SK-N-SH (cell line): Measurements from ENCODE around the gene IL17REL. TPM values are rescaled to one million over a fixed set of nuclear protein-coding genes. Genes with fewer than 3 reads are reported as not detected.

ENCODE experiments used
- CTCF ChIA-PET: fragments of 300-600, 350-600 bp; formaldehyde crosslinking; extraction: SDS; loops from one replicate; lab custom pipeline; 2021; lab: Yijun Ruan, JAX
- POLR2A ChIA-PET: fragments of 350-600 bp; sonication (Branson Sonifier 250); formaldehyde crosslinking; extraction: SDS; loops from one replicate; lab custom pipeline; 2020; ENCODE audit warnings: antibody characterized with exemption, inconsistent platforms; lab: Yijun Ruan, JAX
- DNase-seq: peaks from one replicate; pipeline ENCODE4 v3.0.0; 2012
- H2AFZ ChIP-seq: fragments of 200-600 bp; sonication (generic); 2 replicates; pipeline ENCODE4 v1.8.1; 2016; ENCODE audit warnings: antibody characterized with exemption, mild to moderate bottlenecking, low read depth
- H3F3A ChIP-seq: fragments of 200-600 bp; sonication (generic); replicated peaks from 2 replicates; pipeline ENCODE3; 2016; ENCODE audit warnings: antibody characterized with exemption, mild to moderate bottlenecking; ENCODE audit not compliant: insufficient read depth
- H3K27ac ChIP-seq, 2 experiments: fragments of 200-500 bp in 1 of 2; fragments of 200-600 bp in 1 of 2; sonication (Bioruptor generic) in 1 of 2; sonication (generic), shearing (Covaris generic) in 1 of 2; 2 replicates each; pipeline versions ENCODE4 v1.5.1 to v1.6.1; 2014 to 2016; ENCODE audit warnings: low read depth in 2 of 2, inconsistent platforms in 1 of 2, low read length in 1 of 2, mild to moderate bottlenecking in 1 of 2, mixed read lengths in 1 of 2
- H3K27me3 ChIP-seq: fragments of 200-600 bp; sonication (generic), shearing (Covaris generic); 2 replicates; pipeline ENCODE4 v1.6.1; 2016; ENCODE audit warnings: mixed run types; ENCODE audit not compliant: insufficient read depth
- H3K36me3 ChIP-seq, 2 experiments: fragments of 200-500 bp in 1 of 2; fragments of 200-600 bp in 1 of 2; sonication (Bioruptor generic) in 1 of 2; sonication (generic) in 1 of 2; replicated peaks in 1 of 2; 2 replicates each; pipeline versions ENCODE3 to v1.5.1; 2014 to 2016; ENCODE audit warnings: low read length in 1 of 2, mild to moderate bottlenecking in 1 of 2; ENCODE audit not compliant: insufficient read depth in 2 of 2, control insufficient read depth in 1 of 2
- H3K4me1 ChIP-seq, 2 experiments: fragments of 200-500 bp in 1 of 2; fragments of 200-600 bp in 1 of 2; sonication (Bioruptor generic) in 1 of 2; sonication (generic), shearing (Covaris generic) in 1 of 2; 2 replicates each; pipeline versions ENCODE4 v1.5.1 to v1.6.1; 2014 to 2016; ENCODE audit warnings: low read depth in 1 of 2, low read length in 1 of 2, mixed run types in 1 of 2; ENCODE audit not compliant: insufficient read depth in 2 of 2, control insufficient read depth in 1 of 2
- H3K4me2 ChIP-seq: fragments of 200-600 bp; sonication (generic), shearing (Covaris generic); 2 replicates; pipeline ENCODE4 v1.6.1; 2017; ENCODE audit warnings: mixed run types
- H3K4me3 ChIP-seq, 2 experiments: fragments of 200-500 bp in 1 of 2; fragments of 200-600 bp in 1 of 2; sonication (Bioruptor generic) in 1 of 2; sonication (generic), shearing (Covaris generic) in 1 of 2; 2 replicates each; pipeline versions ENCODE4 v1.5.1 to v1.8.1; 2014 to 2016; ENCODE audit warnings: low read depth in 2 of 2, inconsistent platforms in 1 of 2, low read length in 1 of 2, mild to moderate bottlenecking in 1 of 2, mixed read lengths in 1 of 2, moderate library complexity in 1 of 2
- H3K79me2 ChIP-seq: fragments of 200-600 bp; sonication (generic); 2 replicates; pipeline ENCODE4 v1.8.1; 2017; ENCODE audit warnings: mild to moderate bottlenecking; ENCODE audit not compliant: insufficient read depth
- H3K9ac ChIP-seq: fragments of 200-600 bp; sonication (generic); 2 replicates; pipeline ENCODE4 v1.6.1; 2017; ENCODE audit warnings: mixed run types
- H3K9me2 ChIP-seq: fragments of 200-600 bp; sonication (generic); 2 replicates; pipeline ENCODE4 v1.6.1; 2017; ENCODE audit warnings: mixed run types
- H3K9me3 ChIP-seq: fragments of 200-600 bp; sonication (generic); 2 replicates; pipeline ENCODE4 v1.6.1; 2017; ENCODE audit warnings: mixed run types, mild to moderate bottlenecking, moderate library complexity
- H4K20me1 ChIP-seq: fragments of 200-600 bp; sonication (generic); 2 replicates; pipeline ENCODE4 v1.6.1; 2017; ENCODE audit warnings: mild to moderate bottlenecking, mixed run types; ENCODE audit not compliant: insufficient read depth
- ELF1 ChIP-seq: IDR thresholded peaks from 2 replicates; pipeline ENCODE4 v1.4.0; 2012
- EZH2phosphoT487 ChIP-seq: fragments of 200-600 bp; sonication (generic); IDR thresholded peaks from 2 replicates; pipeline ENCODE4 v1.6.1; 2017; ENCODE audit warnings: low read depth, mixed run types, mild to moderate bottlenecking, antibody characterized with exemption, moderate library complexity, borderline replicate concordance
- FOXJ3 ChIP-seq: sonication (generic); formaldehyde crosslinking; IDR thresholded peaks from 2 replicates; pipeline ENCODE4 v1.5.1; 2020; ENCODE audit warnings: mild to moderate bottlenecking, missing genetic modification reagents
- GABPA ChIP-seq: IDR thresholded peaks from 2 replicates; pipeline ENCODE4 v1.4.0; 2012; ENCODE audit warnings: low read depth, mild to moderate bottlenecking
- GATA2 ChIP-seq: sonication (generic); formaldehyde crosslinking; IDR thresholded peaks from 2 replicates; pipeline ENCODE4 v1.5.0; 2020; ENCODE audit warnings: mild to moderate bottlenecking, missing genetic modification reagents
- MEF2A ChIP-seq: IDR thresholded peaks from 2 replicates; pipeline ENCODE4 v1.4.0; 2012; ENCODE audit warnings: low read depth, borderline replicate concordance
- MXI1 ChIP-seq: IDR thresholded peaks from 2 replicates; pipeline ENCODE4 v1.6.1; 2012; ENCODE audit warnings: mild to moderate bottlenecking, low read depth, low read length, improper control_type of control experiment
- PBX3 ChIP-seq: IDR thresholded peaks from 2 replicates; pipeline ENCODE4; 2012
- POLR2AphosphoS5 ChIP-seq: IDR thresholded peaks from 2 replicates; pipeline ENCODE4 v1.6.1; 2012; ENCODE audit warnings: low read depth, low read length
- RAD21 ChIP-seq: IDR thresholded peaks from 2 replicates; pipeline ENCODE4 v1.6.1; 2012; ENCODE audit warnings: mild to moderate bottlenecking, low read length
- RCOR1 ChIP-seq: fragments of 150-350 bp; IDR thresholded peaks from 2 replicates; pipeline ENCODE4 v1.6.1; 2017; ENCODE audit warnings: antibody characterized with exemption, low read length
- RFX5 ChIP-seq: IDR thresholded peaks from 2 replicates; pipeline ENCODE4 v1.6.1; 2012; ENCODE audit warnings: mild to moderate bottlenecking, improper control_type of control experiment, low read length
- RXRA ChIP-seq: IDR thresholded peaks from 2 replicates; pipeline ENCODE4 v1.4.0; 2012; ENCODE audit warnings: low read depth, mild to moderate bottlenecking, borderline replicate concordance
- SIN3A ChIP-seq: IDR thresholded peaks from 2 replicates; pipeline ENCODE4 v1.6.1; 2012; ENCODE audit warnings: low read depth, mild to moderate bottlenecking, low read length, moderate library complexity, borderline replicate concordance
- TAF1 ChIP-seq: IDR thresholded peaks from 2 replicates; pipeline ENCODE4 v1.6.1; 2012; ENCODE audit warnings: low read depth, mild to moderate bottlenecking, low read length, moderate library complexity, borderline replicate concordance
- TEAD4 ChIP-seq: IDR thresholded peaks from 2 replicates; pipeline ENCODE4 v1.4.0; 2012; ENCODE audit warnings: mild to moderate bottlenecking, borderline replicate concordance; ENCODE audit not compliant: insufficient read depth
- WGBS: methylation state at CpG from one replicate; pipeline ENCODE4 v1.1.6; 2017; ENCODE audit warnings: low lambda C conversion rate; 5-methylcytosine and 5-hydroxymethylcytosine counted together
- polyA plus RNA-seq, 3 experiments: library from polyadenylated mRNA; depleted of rRNA; stranded (reverse); fragments of >200 nt; gene quantifications; 2 replicates each; pipeline ENCODE4 v1.2.3, GENCODE V29; 2012
- TF ChIP-seq, protein P1 (sequence below): fragments of 150-350 bp; IDR thresholded peaks from 2 replicates; pipeline ENCODE4 v1.6.1; 2016; ENCODE audit warnings: mild to moderate bottlenecking, low read depth, low read length
- TF ChIP-seq, protein P2 (sequence below): IDR thresholded peaks from 2 replicates; pipeline ENCODE4 v1.6.1; 2012; ENCODE audit warnings: mild to moderate bottlenecking, low read depth, low read length, moderate library complexity
- TF ChIP-seq, protein P3 (sequence below): IDR thresholded peaks from 2 replicates; pipeline ENCODE4 v1.4.0; 2012; ENCODE audit warnings: low read depth, borderline replicate concordance

Gene IL17REL
- polyA plus RNA-seq, 1 of the 3 experiments (the other 2 are of a cell fraction): not detected

GRCh38 chr22:49948116-49948957, 64.2 kb downstream of the IL17REL start:
- 100% methylated on average over 1 of the region's 23 CpGs for WGBS
- CTCF ChIA-PET: interaction anchor here (0.6 to 2.4 kb wide), 4 partner anchors 15 to 82 kb away, joined by 3 to 8 read pairs (median 3); no protein-coding TSS in a partner anchor
- H3K4me2 ChIP-seq: no peak overlapping the region
- no peaks in the 10 kb centered on the region for H3K27me3 ChIP-seq
- H3K9me2 ChIP-seq: no peaks in the 10 kb centered on the region
- H3K4me3 ChIP-seq: no peak overlapping the region
- H3F3A ChIP-seq: peaks cover 5% of the 10 kb centered on the region
- H4K20me1 ChIP-seq: no peaks in the 10 kb centered on the region
- H3K79me2 ChIP-seq: no peaks in the 10 kb centered on the region
- POLR2A ChIA-PET: no interaction called here
- no peaks in the 10 kb centered on the region for H3K36me3 ChIP-seq
- TF ChIP-seq TEAD4 (no peak), TAF1 (no peak), RFX5 (no peak), POLR2AphosphoS5 (no peak), ELF1 (no peak), GABPA (no peak)
- TF ChIP-seq, protein P1, sequence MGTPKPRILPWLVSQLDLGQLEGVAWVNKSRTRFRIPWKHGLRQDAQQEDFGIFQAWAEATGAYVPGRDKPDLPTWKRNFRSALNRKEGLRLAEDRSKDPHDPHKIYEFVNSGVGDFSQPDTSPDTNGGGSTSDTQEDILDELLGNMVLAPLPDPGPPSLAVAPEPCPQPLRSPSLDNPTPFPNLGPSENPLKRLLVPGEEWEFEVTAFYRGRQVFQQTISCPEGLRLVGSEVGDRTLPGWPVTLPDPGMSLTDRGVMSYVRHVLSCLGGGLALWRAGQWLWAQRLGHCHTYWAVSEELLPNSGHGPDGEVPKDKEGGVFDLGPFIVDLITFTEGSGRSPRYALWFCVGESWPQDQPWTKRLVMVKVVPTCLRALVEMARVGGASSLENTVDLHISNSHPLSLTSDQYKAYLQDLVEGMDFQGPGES: no peak
- H3K9me3 ChIP-seq: no peaks in the 10 kb centered on the region
- DNase-seq: no peak
- H3K9ac ChIP-seq: no peak overlapping the region
- no peak overlapping the region for H3K27ac ChIP-seq
- H2AFZ ChIP-seq: no peak overlapping the region
- H3K4me1 ChIP-seq: peaks cover 13 to 19% of the 10 kb centered on the region in 2 experiments

- TF ChIP-seq ELF1 (no peak), RAD21 (no peak), FOXJ3 (CRISPR knock-in tag) (no peak), PBX3 (no peak), EZH2phosphoT487 (no peak), TAF1 (no peak), POLR2AphosphoS5 (no peak), MEF2A (no peak), MXI1 (no peak), RXRA (no peak), GATA2 (CRISPR knock-in tag) (no peak), SIN3A (no peak), TEAD4 (no peak), RCOR1 (no peak)
- TF ChIP-seq, protein P2, sequence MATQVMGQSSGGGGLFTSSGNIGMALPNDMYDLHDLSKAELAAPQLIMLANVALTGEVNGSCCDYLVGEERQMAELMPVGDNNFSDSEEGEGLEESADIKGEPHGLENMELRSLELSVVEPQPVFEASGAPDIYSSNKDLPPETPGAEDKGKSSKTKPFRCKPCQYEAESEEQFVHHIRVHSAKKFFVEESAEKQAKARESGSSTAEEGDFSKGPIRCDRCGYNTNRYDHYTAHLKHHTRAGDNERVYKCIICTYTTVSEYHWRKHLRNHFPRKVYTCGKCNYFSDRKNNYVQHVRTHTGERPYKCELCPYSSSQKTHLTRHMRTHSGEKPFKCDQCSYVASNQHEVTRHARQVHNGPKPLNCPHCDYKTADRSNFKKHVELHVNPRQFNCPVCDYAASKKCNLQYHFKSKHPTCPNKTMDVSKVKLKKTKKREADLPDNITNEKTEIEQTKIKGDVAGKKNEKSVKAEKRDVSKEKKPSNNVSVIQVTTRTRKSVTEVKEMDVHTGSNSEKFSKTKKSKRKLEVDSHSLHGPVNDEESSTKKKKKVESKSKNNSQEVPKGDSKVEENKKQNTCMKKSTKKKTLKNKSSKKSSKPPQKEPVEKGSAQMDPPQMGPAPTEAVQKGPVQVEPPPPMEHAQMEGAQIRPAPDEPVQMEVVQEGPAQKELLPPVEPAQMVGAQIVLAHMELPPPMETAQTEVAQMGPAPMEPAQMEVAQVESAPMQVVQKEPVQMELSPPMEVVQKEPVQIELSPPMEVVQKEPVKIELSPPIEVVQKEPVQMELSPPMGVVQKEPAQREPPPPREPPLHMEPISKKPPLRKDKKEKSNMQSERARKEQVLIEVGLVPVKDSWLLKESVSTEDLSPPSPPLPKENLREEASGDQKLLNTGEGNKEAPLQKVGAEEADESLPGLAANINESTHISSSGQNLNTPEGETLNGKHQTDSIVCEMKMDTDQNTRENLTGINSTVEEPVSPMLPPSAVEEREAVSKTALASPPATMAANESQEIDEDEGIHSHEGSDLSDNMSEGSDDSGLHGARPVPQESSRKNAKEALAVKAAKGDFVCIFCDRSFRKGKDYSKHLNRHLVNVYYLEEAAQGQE: no peak
- TF ChIP-seq, protein P3, sequence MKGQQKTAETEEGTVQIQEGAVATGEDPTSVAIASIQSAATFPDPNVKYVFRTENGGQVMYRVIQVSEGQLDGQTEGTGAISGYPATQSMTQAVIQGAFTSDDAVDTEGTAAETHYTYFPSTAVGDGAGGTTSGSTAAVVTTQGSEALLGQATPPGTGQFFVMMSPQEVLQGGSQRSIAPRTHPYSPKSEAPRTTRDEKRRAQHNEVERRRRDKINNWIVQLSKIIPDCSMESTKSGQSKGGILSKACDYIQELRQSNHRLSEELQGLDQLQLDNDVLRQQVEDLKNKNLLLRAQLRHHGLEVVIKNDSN: no peak
- H3K27me3 ChIP-seq: no peaks in the 10 kb centered on the region
- no peaks in the 10 kb centered on the region for H3K79me2 ChIP-seq
- 90% methylated on average over 2 of the region's 6 CpGs for WGBS
- ChIA-PET CTCF (interaction anchor here (0.6 to 2.4 kb wide), 4 partner anchors 16 to 83 kb away, joined by 3 to 8 read pairs (median 4); no protein-coding TSS in a partner anchor), POLR2A (interaction anchor here (1.3 kb wide), 1 partner anchor 12 kb away, joined by 3 read pairs; no protein-coding TSS in a partner anchor)
- DNase-seq: no peak
- H3K9ac ChIP-seq: no peak overlapping the region
- no peak overlapping the region for H3K4me2 ChIP-seq
- no peak overlapping the region for H2AFZ ChIP-seq
- H3K4me3 ChIP-seq: no peak overlapping the region
- no peaks in the 10 kb centered on the region for H3K36me3 ChIP-seq
- H3F3A ChIP-seq: peaks cover 5% of the 10 kb centered on the region
- H4K20me1 ChIP-seq: no peaks in the 10 kb centered on the region
- H3K9me3 ChIP-seq: no peaks in the 10 kb centered on the region
- H3K4me1 ChIP-seq: peaks cover 6 to 15% of the 10 kb centered on the region in 2 experiments
- no peaks in the 10 kb centered on the region for H3K9me2 ChIP-seq
- no peak overlapping the region for H3K27ac ChIP-seq
These were observed 65.3 kb downstream of the IL17REL start for GRCh38 chr22:49947296-49947622.
